SK-N-SH (cell line): ENCODE results near the gene RPA1. TPM values are rescaled to one million over a fixed set of nuclear protein-coding genes. Genes with fewer than 3 reads are reported as not detected.

Experiments used
- CTCF ChIA-PET: fragments of 300-600, 350-600 bp; formaldehyde crosslinking; extraction: SDS; loops from one replicate; lab custom pipeline; 2021; lab: Yijun Ruan, JAX
- POLR2A ChIA-PET: fragments of 350-600 bp; sonication (Branson Sonifier 250); formaldehyde crosslinking; extraction: SDS; loops from one replicate; lab custom pipeline; 2020; ENCODE audit warnings: antibody characterized with exemption, inconsistent platforms; lab: Yijun Ruan, JAX
- DNase-seq: peaks from one replicate; pipeline ENCODE4 v3.0.0; 2012
- H2AFZ ChIP-seq: fragments of 200-600 bp; sonication (generic); 2 replicates; pipeline ENCODE4 v1.8.1; 2016; ENCODE audit warnings: antibody characterized with exemption, mild to moderate bottlenecking, low read depth
- H3F3A ChIP-seq: fragments of 200-600 bp; sonication (generic); replicated peaks from 2 replicates; pipeline ENCODE3; 2016; ENCODE audit warnings: antibody characterized with exemption, mild to moderate bottlenecking; ENCODE audit not compliant: insufficient read depth
- H3K27ac ChIP-seq, 2 experiments: fragments of 200-500 bp in 1 of 2; fragments of 200-600 bp in 1 of 2; sonication (Bioruptor generic) in 1 of 2; sonication (generic), shearing (Covaris generic) in 1 of 2; 2 replicates each; pipeline versions ENCODE4 v1.5.1 to v1.6.1; 2014 to 2016; ENCODE audit warnings: low read depth in 2 of 2, inconsistent platforms in 1 of 2, low read length in 1 of 2, mild to moderate bottlenecking in 1 of 2, mixed read lengths in 1 of 2
- H3K27me3 ChIP-seq: fragments of 200-600 bp; sonication (generic), shearing (Covaris generic); 2 replicates; pipeline ENCODE4 v1.6.1; 2016; ENCODE audit warnings: mixed run types; ENCODE audit not compliant: insufficient read depth
- H3K36me3 ChIP-seq, 2 experiments: fragments of 200-500 bp in 1 of 2; fragments of 200-600 bp in 1 of 2; sonication (Bioruptor generic) in 1 of 2; sonication (generic) in 1 of 2; replicated peaks in 1 of 2; 2 replicates each; pipeline versions ENCODE3 to v1.5.1; 2014 to 2016; ENCODE audit warnings: low read length in 1 of 2, mild to moderate bottlenecking in 1 of 2; ENCODE audit not compliant: insufficient read depth in 2 of 2, control insufficient read depth in 1 of 2
- H3K4me1 ChIP-seq, 2 experiments: fragments of 200-500 bp in 1 of 2; fragments of 200-600 bp in 1 of 2; sonication (Bioruptor generic) in 1 of 2; sonication (generic), shearing (Covaris generic) in 1 of 2; 2 replicates each; pipeline versions ENCODE4 v1.5.1 to v1.6.1; 2014 to 2016; ENCODE audit warnings: low read depth in 1 of 2, low read length in 1 of 2, mixed run types in 1 of 2; ENCODE audit not compliant: insufficient read depth in 2 of 2, control insufficient read depth in 1 of 2
- H3K4me2 ChIP-seq: fragments of 200-600 bp; sonication (generic), shearing (Covaris generic); 2 replicates; pipeline ENCODE4 v1.6.1; 2017; ENCODE audit warnings: mixed run types
- H3K4me3 ChIP-seq, 2 experiments: fragments of 200-500 bp in 1 of 2; fragments of 200-600 bp in 1 of 2; sonication (Bioruptor generic) in 1 of 2; sonication (generic), shearing (Covaris generic) in 1 of 2; 2 replicates each; pipeline versions ENCODE4 v1.5.1 to v1.8.1; 2014 to 2016; ENCODE audit warnings: low read depth in 2 of 2, inconsistent platforms in 1 of 2, low read length in 1 of 2, mild to moderate bottlenecking in 1 of 2, mixed read lengths in 1 of 2, moderate library complexity in 1 of 2
- H3K79me2 ChIP-seq: fragments of 200-600 bp; sonication (generic); 2 replicates; pipeline ENCODE4 v1.8.1; 2017; ENCODE audit warnings: mild to moderate bottlenecking; ENCODE audit not compliant: insufficient read depth
- H3K9ac ChIP-seq: fragments of 200-600 bp; sonication (generic); 2 replicates; pipeline ENCODE4 v1.6.1; 2017; ENCODE audit warnings: mixed run types
- H3K9me2 ChIP-seq: fragments of 200-600 bp; sonication (generic); 2 replicates; pipeline ENCODE4 v1.6.1; 2017; ENCODE audit warnings: mixed run types
- H3K9me3 ChIP-seq: fragments of 200-600 bp; sonication (generic); 2 replicates; pipeline ENCODE4 v1.6.1; 2017; ENCODE audit warnings: mixed run types, mild to moderate bottlenecking, moderate library complexity
- H4K20me1 ChIP-seq: fragments of 200-600 bp; sonication (generic); 2 replicates; pipeline ENCODE4 v1.6.1; 2017; ENCODE audit warnings: mild to moderate bottlenecking, mixed run types; ENCODE audit not compliant: insufficient read depth
- CTCF ChIP-seq: fragments of 200-600 bp; sonication (generic); IDR thresholded peaks from 2 replicates; pipeline ENCODE4 v1.6.1; 2017; ENCODE audit warnings: antibody characterized with exemption, mild to moderate bottlenecking, moderate library complexity
- ELF1 ChIP-seq: IDR thresholded peaks from 2 replicates; pipeline ENCODE4 v1.4.0; 2012
- EZH2phosphoT487 ChIP-seq: fragments of 200-600 bp; sonication (generic); IDR thresholded peaks from 2 replicates; pipeline ENCODE4 v1.6.1; 2017; ENCODE audit warnings: low read depth, mixed run types, mild to moderate bottlenecking, antibody characterized with exemption, moderate library complexity, borderline replicate concordance
- GABPA ChIP-seq: IDR thresholded peaks from 2 replicates; pipeline ENCODE4 v1.4.0; 2012; ENCODE audit warnings: low read depth, mild to moderate bottlenecking
- GATA2 ChIP-seq: sonication (generic); formaldehyde crosslinking; IDR thresholded peaks from 2 replicates; pipeline ENCODE4 v1.5.0; 2020; ENCODE audit warnings: mild to moderate bottlenecking, missing genetic modification reagents
- JUND ChIP-seq: IDR thresholded peaks from 2 replicates; pipeline ENCODE4 v1.4.0; 2012
- MEF2A ChIP-seq: IDR thresholded peaks from 2 replicates; pipeline ENCODE4 v1.4.0; 2012; ENCODE audit warnings: low read depth, borderline replicate concordance
- NFIC ChIP-seq: IDR thresholded peaks from 2 replicates; pipeline ENCODE4 v1.4.0; 2012; ENCODE audit warnings: borderline replicate concordance
- PBX3 ChIP-seq: IDR thresholded peaks from 2 replicates; pipeline ENCODE4; 2012
- RAD21 ChIP-seq: IDR thresholded peaks from 2 replicates; pipeline ENCODE4 v1.6.1; 2012; ENCODE audit warnings: mild to moderate bottlenecking, low read length
- RFX5 ChIP-seq: IDR thresholded peaks from 2 replicates; pipeline ENCODE4 v1.6.1; 2012; ENCODE audit warnings: mild to moderate bottlenecking, improper control_type of control experiment, low read length
- RXRA ChIP-seq: IDR thresholded peaks from 2 replicates; pipeline ENCODE4 v1.4.0; 2012; ENCODE audit warnings: low read depth, mild to moderate bottlenecking, borderline replicate concordance
- SMC3 ChIP-seq: IDR thresholded peaks from 2 replicates; pipeline ENCODE4 v1.6.1; 2012; ENCODE audit warnings: low read depth, low read length, improper control_type of control experiment
- TAF1 ChIP-seq: IDR thresholded peaks from 2 replicates; pipeline ENCODE4 v1.6.1; 2012; ENCODE audit warnings: low read depth, mild to moderate bottlenecking, low read length, moderate library complexity, borderline replicate concordance
- TCF12 ChIP-seq: IDR thresholded peaks from 2 replicates; pipeline ENCODE4 v1.4.0; 2012
- TEAD4 ChIP-seq: IDR thresholded peaks from 2 replicates; pipeline ENCODE4 v1.4.0; 2012; ENCODE audit warnings: mild to moderate bottlenecking, borderline replicate concordance; ENCODE audit not compliant: insufficient read depth
- USF1 ChIP-seq: IDR thresholded peaks from 2 replicates; pipeline ENCODE4 v1.4.0; 2012; ENCODE audit warnings: low read depth, borderline replicate concordance
- YY1 ChIP-seq: IDR thresholded peaks from 2 replicates; pipeline ENCODE4 v1.4.0; 2012; ENCODE audit warnings: low read depth, mild to moderate bottlenecking
- WGBS: methylation state at CpG from one replicate; pipeline ENCODE4 v1.1.6; 2017; ENCODE audit warnings: low lambda C conversion rate; 5-methylcytosine and 5-hydroxymethylcytosine counted together
- polyA plus RNA-seq, 3 experiments: library from polyadenylated mRNA; depleted of rRNA; stranded (reverse); fragments of >200 nt; gene quantifications; 2 replicates each; pipeline ENCODE4 v1.2.3, GENCODE V29; 2012

Gene RPA1
- polyA plus RNA-seq, 1 of the 3 experiments (the other 2 are of a cell fraction): 47.2 TPM

GRCh38 chr17:1783834-1784611 is 45.8 kb upstream of the RPA1 start:
- Histone ChIP-seq H3K36me3 (peaks cover 9 to 23% of the 10 kb centered on the region in 2 experiments), H3K9me2 (no peaks in the 10 kb centered on the region), H3F3A (peaks cover 42% of the 10 kb centered on the region), H3K27ac (peak overlapping the region in 1 of 2 experiments; percentile 18; a peak in 2 of 4 replicates), H3K4me2 (0 out of 2 replicates have a peak overlapping the region, but pooled peaks have one; percentile 11), H3K79me2 (peaks cover 16% of the 10 kb centered on the region; the same call in 1 of the 2 replicates), H4K20me1 (no peaks in the 10 kb centered on the region), H3K4me1 (peaks cover 14 to 26% of the 10 kb centered on the region in 2 experiments; a peak in 3 of 4 replicates), H2AFZ (no peak overlapping the region), H3K27me3 (no peaks in the 10 kb centered on the region), H3K9me3 (no peaks in the 10 kb centered on the region), H3K4me3 (no peak overlapping the region; a peak in 1 of 4 replicates), H3K9ac (no peak overlapping the region)
- WGBS: 69% methylated on average over 16 of the region's 16 CpGs
- POLR2A ChIA-PET: interaction anchor here (0.6 to 2.2 kb wide), 3 partner anchors 11 to 67 kb away, joined by 3 to 9 read pairs (median 5); partner anchors contain the start of gene WDR81
- CTCF ChIA-PET: interaction anchor here (0.7 to 7.9 kb wide), 27 partner anchors 9 to 210 kb away, joined by 3 to 112 read pairs (median 4); partner anchors contain the start of genes RILP, SERPINF1 and WDR81
- TF ChIP-seq EZH2phosphoT487: no peak
- peak; percentile 85 for TF ChIP-seq RAD21
- no peak; the same call in 1 of the 2 replicates for TF ChIP-seq GABPA
- 0 out of 2 replicates have a peak, but pooled peaks have one; percentile 16 for TF ChIP-seq TCF12
- no peak for TF ChIP-seq TEAD4
- TF ChIP-seq RFX5: no peak
- no peak for TF ChIP-seq JUND
- peak; percentile 86 for TF ChIP-seq SMC3
- 0 out of 2 replicates have a peak, but pooled peaks have one; percentile 11 for TF ChIP-seq TAF1
- no peak for TF ChIP-seq MEF2A
- TF ChIP-seq CTCF: peak; percentile 77
- DNase-seq: peak; percentile 78

- H3F3A ChIP-seq: peaks cover 27% of the 10 kb centered on the region
- H3K27me3 ChIP-seq: no peaks in the 10 kb centered on the region
- H3K79me2 ChIP-seq: peaks cover 24% of the 10 kb centered on the region; the same call in 1 of the 2 replicates
- no peak overlapping the region for H3K4me3 ChIP-seq
- 88% methylated on average over 4 of the region's 4 CpGs for WGBS
- no peaks in the 10 kb centered on the region for H4K20me1 ChIP-seq
- H3K4me1 ChIP-seq: peaks cover 12 to 22% of the 10 kb centered on the region in 2 experiments
- CTCF ChIA-PET: interaction anchor here (0.8 to 7.9 kb wide), 4 partner anchors 14 to 73 kb away, joined by 3 to 112 read pairs (median 5); no protein-coding TSS in a partner anchor
- no peak overlapping the region for H3K4me2 ChIP-seq
- peak overlapping the region in 1 of 2 experiments; percentile 93; a peak in 1 of 4 replicates for H3K27ac ChIP-seq
- H3K9ac ChIP-seq: no peak overlapping the region
- POLR2A ChIA-PET: no interaction called here
- H2AFZ ChIP-seq: no peak overlapping the region
- peaks cover 9 to 23% of the 10 kb centered on the region in 2 experiments for H3K36me3 ChIP-seq
- H3K9me2 ChIP-seq: no peaks in the 10 kb centered on the region
- H3K9me3 ChIP-seq: no peaks in the 10 kb centered on the region
- DNase-seq: no peak
- TF ChIP-seq TCF12 (no peak), CTCF (no peak), EZH2phosphoT487 (no peak), USF1 (no peak), RXRA (no peak), ELF1 (no peak), SMC3 (no peak), TAF1 (no peak), TEAD4 (no peak), PBX3 (no peak), NFIC (no peak), JUND (no peak), RFX5 (no peak), GATA2 (CRISPR knock-in tag) (no peak), YY1 (no peak)
Observed at GRCh38 chr17:1785930-1786329, 43.9 kb upstream of the RPA1 start.
